GM18499 (cell line): Measurements from ENCODE around the gene MRPL40.

Experiments
- ATAC-seq: cut with Tn5 transposase; IDR thresholded peaks from one replicate; pipeline ENCODE4 v1.9.1; 2021; ENCODE audit warnings: moderate number of reproducible peaks; ENCODE audit not compliant: insufficient read depth, unreplicated experiment

The MRPL40 gene

DNA sequence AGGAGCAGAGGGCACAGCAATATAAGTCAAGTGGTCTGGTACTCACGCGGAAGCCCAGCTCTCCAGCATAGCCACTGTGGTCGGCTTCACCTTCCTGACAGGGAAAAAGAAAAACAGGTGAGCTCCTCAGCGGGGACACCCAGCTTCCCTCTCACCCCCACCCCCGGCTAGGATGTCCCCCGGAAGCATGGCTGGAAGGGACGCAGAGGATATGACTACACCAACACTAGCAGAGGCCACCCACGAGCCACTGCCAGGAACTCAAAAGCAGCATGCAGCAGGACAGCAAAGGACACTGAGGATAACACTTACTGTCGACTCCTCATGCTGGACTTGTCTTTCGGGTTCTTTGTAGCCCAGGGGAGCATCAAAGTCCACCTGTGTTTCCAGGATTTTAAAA lies 24.2 kb downstream of the MRPL40 start:
- no peak for ATAC-seq

DNA sequence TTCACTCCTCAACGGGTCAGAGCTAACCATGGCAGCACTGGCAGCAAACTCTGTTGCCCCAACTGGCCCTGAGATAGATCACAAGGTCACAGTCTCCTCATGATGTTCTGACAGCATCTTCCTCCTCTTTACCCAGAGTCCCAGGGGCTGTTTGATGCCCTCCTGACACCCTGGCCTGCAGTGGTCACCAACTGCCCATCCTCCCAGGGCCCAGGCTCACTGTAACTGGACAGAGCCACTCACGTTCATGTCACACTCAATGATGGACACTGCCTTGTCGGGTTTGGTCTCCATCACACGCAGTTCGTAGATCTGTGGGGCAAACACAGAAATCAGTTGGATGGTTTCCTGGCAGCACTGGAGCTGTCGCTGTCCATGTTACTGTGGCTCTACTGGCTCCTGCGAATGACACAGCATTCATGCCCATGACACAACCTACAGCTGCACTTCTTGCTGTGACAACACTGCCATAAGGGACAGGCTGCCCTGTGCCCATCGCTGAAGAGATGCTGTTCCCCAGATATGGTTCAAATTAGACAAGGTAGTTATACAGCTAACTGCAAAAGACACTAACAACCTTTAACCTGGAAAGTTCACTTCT lies 25.6 kb downstream of the MRPL40 start:
- ATAC-seq = no peak

DNA sequence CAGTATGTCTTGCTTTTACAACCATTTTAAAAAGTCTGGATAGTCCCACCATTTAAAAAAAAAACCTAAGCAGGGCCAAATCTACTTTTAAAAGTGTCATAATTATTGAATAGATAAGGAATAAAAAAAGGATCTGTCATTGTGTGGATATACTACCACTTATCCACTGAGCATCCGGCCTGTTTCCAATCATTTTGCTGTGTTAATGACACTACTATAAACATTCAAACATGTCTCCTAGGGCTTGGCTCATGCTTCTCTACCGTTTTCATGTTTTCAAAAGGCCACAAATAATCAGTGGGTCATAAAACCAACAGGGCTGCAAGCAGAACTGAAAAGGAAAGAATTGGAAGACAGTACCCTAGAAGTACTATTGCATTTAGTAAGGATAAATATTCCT lies 27.7 kb downstream of the MRPL40 start:
- ATAC-seq = no peak

DNA sequence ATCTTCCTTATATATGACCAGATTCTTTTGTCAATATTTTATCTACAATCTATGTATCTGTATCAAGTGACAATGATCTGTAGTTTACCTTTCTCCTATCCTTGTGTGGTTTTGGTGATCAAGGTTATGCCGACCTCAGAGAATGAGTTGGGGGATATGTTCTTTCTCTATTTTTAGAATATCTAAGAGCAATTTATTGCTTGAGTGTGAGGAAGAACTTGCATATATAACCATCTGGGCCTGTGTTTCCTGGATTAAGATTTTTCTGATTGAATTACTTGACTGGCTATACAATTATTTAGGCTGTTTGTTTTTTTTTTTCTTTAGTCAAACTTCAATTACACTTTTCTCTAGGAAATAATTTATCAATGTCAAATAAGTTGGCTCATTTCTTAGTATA lies 29.2 kb downstream of the MRPL40 start:
- ATAC-seq = no peak

DNA sequence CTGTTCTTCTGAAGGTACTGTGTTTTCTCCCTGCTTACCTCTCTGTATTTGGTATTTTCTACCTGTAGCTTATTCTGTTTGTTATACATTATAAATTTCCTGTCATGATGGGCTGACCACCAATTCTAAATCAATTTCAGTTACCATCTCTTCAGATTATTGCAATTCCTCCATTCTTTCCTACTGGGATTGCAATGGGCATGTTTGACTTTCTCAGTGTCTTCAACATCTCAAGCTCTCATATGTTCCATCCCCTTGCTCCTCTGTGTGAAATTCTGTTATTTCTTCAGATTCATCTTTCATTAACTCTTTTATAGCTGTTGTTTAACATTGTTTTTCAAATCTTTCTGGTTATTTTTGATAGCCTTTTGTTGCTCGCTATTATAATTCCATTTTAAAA lies 30.7 kb downstream of the MRPL40 start:
- no peak for ATAC-seq

DNA sequence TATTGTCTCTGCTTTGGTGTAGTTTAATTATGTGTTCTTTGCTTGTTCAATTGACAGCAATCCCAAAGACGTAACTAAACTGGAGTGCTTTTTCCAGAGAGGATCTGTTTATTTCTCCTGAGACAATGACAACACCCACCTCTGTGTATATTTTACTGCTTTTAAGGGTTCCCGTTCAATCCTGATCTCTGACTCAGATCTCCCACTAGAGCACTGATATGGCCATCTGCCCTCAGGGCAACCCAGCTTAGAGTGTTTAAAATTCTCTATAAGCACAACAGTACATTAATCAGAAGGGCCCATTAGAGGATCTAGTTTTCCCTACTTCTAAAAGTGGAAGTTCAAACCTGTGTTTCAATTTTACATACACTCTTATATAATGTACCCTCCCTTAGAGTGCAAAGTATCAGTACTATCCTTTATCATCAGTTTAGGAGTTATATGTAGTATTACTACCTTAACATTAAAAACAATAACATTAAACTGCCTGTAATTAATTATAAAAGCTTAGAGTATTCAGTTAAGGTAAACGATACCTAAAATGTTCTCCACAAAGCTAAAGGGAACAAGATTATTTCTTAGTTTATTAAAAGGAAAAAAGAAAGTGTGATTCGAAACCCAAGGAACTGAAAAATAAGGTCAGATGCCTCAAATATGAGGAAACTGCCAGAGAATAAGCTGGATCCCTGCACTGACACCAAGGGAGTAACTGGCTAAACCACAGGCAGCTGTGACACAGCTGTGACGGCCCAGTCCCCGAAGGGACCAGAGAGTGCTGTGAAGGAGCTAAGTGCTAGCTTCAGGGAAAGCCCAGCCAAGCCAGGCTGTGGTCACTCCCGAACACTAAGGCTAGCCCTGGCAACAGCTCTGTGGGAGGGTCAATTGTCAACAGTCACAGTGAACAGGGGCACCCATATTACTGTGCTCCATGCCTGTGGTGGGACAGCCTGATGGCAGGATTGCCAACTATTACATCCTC lies 31.4 kb downstream of the MRPL40 start:
- no peak for ATAC-seq

DNA sequence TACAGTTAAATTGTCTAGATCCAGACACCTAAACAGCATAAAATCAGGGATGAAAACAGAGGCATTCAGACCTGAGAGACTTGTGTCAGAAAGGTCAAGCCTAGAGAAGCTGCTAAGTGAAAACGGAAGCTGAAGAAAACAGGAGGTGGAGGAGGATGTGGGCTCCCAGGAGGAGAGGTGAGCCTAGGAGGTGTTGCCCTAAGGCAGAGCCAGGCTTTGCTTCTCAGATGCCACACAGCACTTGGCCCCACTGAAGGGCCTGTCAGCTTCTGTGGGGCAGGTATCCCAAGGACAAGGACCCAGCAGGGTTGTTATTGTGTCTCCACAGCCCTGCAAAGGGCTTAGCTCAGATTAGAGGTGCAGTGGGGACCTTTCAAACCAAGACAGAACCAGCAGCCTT lies 32.2 kb downstream of the MRPL40 start:
- no peak for ATAC-seq

DNA sequence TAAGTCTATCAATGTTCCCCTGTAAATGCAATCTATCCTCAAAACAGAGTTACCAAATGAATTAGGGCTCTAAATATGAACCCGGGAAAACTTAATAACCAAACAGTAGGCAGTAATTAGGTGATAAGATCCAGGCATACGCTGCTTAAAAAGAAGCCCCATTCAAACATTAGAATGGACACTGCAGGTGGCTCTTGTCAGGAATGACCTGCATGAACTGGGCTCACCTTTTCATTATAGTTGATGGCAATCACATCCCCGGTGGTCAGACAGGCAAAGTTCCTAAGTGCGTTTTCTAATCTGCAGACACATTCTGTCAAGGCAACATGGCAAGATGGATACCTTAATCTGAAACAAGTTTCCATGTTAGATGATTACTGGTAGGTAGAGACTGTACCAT lies 32.6 kb downstream of the MRPL40 start:
- no peak for ATAC-seq

DNA sequence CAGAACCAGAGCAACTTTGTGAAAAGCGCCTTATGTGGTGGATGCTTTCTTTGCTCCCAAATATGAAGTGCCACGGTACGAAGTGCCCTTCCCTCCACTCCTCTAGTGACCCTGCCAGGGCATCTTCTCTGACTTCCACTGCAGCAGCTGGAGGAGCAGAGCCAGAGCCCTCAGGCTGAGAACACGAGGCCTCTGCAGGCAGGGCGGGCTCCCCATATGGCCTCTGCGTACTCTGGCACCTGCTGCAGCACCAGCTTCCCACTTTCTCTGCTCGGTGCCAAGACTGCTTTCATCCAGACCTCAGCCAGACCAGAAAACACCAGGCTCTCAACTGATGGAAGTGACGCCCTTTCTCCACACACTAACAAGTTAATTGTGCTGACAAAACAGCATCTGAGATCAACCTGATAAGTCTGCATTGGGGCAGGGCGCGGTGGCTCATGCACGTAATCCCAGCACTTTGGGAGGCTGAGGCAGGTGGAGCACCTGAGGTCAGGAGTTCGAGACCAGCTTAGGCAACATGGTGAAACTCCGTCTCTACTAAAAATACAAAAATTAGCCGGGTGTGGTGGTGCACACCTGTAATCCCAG lies 33.9 kb downstream of the MRPL40 start:
- ATAC-seq = no peak

DNA sequence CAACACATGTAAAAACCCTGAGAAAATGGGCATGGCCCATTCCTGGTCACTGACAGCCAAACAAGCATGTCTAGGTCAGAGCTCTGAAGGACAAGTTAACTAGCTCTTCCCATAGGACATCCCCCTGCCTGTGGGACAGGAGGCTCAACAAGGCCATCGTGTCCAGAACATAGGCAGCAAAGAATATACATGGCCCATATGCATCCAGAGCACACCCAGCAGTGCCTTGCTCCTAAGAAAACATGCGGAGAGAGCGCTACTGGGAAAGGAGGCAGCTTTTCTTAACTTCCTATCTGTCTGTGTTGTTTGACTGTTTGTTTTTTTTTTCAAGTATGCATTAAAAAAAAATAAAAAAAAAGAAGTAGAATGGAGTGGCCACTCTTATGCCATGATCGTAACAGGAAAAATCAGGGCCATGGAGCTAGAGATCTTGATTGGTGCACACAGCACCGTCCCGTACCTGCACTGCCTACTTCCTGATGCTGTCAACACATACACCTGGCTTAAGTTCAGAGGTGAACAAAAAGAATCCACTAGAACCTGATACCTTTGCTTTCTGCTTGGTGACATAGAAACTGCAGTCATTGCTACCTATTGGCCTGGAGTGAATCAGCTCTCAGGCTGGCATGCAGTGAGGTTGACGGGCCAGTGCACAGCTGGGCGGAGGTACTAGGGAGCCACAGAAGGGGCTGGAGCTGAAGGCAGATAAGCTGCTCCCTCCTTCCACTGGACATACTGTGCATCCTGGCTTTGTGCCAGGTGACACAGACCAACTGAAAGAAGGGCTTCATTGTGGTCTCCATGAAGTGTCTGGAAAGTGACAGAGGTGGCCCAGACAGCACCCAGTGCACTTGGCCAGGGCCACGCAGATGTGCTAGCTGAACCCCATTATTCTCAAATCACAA lies 34.8 kb downstream of the MRPL40 start:
- no peak for ATAC-seq

DNA sequence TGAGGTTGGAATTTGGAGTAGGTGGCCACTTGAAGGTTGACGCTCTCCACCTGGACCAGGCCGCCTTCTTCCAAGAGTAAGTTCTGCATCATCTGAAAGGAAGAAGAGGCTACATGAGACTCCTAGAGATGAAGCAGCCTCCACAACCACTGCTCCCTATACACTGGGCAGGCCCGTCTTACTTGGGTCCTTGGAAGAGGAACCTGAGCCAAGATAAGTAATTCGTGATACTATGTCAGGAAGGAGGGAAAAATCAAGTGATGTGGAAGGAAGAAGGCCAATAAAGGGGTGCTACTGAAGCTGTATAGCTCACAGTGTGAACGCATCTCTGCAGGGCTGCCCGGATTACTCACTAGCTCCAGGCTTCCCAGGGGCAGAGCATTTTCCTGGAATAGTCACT lies 35.6 kb downstream of the MRPL40 start:
- ATAC-seq = no peak

DNA sequence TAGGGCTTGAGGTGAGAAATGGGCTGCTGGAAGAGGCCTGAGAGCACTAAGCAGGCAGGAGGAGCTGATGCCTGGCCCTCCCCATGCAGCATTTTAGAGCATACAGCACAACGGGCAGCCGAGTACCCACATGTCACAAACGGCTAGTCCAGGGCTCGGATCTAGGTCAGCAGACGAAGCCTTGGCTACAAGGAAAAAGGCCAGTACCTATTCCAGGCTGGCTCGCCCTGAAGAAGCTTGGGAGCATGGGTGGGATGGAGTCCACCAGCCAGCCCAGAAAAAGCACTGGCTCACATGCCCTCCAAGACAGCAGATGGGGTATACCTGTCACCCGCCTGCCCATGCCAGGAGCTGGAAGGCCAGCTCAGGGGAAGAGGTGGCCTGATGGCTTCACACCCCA lies 37.1 kb downstream of the MRPL40 start:
- ATAC-seq = no peak

DNA sequence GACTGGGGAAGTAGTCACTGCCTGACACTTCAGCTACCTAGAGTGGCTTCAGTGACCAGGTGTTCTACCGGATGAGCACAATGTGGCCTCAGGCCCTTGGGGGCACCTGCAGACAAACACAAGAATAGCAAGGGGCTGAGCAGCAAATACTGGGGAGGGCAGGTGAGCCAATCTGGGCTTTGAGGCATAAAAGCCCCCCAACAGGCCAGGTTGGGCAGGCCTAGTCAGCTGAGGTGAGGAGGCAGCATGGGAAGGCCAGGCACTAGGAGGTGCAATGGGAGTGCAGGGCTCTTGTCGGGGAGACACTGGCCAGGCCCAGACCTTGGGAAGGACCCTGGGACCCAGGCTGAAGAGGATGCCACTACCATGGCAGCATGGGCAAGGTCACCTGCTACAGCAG lies 37.7 kb downstream of the MRPL40 start:
- ATAC-seq = no peak

DNA sequence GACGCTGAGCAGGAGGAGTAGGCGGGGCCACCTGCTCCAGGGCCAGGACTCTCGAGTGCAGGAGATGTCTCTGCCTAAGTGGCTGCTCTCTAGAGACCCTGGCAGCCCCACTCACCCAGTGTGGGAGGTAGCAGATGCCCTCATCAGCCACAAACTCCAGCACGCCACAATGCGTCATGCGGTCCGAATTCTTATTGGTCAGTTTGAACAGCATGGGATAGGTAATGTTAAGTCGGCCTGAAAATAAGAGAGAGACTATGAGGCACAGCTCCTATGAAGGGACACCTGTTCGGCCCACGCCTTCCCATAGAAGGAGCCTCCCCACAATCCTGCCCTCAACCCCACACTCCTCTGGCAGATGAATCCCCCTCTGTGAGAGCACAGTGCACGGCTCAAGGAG lies 39.2 kb downstream of the MRPL40 start:
- ATAC-seq = no peak

DNA sequence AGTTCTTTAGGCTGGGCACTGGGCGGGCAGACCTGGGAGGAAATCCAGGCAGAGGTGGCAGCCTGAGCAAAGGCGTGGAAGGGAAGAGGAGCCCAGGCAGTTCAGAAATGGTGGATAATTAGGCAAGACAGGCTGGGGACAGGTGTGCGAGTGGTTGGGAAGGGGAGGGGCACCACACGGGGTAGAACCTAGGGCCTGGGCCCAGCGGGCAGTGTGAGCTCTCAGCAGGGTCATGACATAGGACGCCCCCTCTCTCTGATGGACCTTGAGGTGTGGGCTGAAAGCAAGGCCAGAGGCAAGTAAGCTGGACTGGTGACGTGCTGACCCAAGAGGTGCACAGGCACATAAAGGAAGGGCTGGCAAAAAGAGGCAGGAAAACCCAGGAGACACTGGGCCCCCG lies 39.9 kb downstream of the MRPL40 start:
- ATAC-seq = no peak

DNA sequence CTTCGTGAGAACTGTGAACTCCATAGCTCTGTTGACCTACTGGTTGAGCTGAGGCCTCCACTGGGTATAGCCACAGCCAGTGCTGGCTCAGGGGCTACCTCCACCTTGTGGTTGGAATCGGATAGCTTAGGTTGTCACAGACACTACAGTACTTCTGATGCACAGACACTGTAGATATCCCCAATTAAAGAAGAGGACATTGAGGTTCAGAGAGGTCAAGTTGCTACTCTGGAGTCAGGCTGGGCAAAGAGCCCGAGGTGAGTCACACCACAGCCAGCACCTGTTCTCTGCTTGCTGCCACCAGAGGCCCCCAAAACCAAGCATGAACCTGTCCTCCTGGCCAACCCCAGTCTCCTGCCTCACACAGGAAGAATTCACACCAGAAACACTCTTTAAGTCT lies 41.2 kb downstream of the MRPL40 start:
- ATAC-seq = no peak

DNA sequence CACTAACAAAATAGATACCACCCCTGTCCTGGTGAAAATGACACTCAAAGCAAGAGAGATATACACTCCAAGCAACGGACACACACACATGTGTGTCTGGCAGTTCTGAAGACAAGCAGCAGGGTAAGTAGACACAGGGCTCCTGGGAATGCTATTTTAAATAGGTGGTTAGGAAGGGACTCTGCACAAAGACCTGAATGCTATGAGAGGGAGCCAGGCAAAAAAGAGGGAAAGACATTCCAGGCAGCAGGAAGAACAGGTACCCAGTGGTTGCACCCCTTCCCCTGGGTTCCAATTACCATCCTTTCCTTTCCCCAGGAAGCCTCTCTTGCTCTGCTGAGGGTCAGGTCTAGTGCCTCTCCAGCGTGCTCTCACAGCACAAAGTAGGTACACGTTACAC lies 43.7 kb downstream of the MRPL40 start:
- no peak for ATAC-seq

DNA sequence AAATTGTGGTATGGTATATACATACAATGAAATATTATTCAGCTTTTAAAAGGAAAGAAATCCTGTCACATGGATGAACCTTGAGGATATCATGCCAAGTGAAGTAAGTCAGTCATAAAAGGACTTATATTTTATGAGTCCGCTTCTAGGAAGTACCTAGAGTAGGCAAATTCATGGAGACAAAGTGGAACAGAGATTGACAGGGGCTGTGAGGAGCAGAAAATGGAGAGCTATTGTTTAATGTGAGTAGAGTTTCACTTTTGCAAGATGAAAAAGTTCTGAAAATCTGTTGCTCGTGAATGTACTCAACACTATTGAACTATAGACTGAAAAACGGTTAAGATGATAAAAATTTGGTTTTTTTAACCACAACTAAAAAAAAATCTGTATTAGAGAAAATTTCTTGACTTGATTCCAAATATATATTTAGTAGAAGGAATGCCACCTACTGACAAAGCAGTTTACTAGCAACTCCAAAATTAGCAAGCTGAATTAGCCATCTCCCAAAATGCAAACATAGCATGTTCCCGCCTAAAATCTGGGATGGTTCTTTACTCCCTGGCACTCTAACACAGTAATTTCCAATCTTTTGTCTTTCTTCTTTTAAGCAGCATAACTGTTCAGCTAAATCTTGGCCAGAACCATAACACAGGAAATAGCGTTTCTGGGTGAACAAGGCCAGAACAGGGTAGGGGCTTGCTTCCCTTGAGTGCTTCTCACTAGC lies 45.1 kb downstream of the MRPL40 start:
- ATAC-seq = no peak

DNA sequence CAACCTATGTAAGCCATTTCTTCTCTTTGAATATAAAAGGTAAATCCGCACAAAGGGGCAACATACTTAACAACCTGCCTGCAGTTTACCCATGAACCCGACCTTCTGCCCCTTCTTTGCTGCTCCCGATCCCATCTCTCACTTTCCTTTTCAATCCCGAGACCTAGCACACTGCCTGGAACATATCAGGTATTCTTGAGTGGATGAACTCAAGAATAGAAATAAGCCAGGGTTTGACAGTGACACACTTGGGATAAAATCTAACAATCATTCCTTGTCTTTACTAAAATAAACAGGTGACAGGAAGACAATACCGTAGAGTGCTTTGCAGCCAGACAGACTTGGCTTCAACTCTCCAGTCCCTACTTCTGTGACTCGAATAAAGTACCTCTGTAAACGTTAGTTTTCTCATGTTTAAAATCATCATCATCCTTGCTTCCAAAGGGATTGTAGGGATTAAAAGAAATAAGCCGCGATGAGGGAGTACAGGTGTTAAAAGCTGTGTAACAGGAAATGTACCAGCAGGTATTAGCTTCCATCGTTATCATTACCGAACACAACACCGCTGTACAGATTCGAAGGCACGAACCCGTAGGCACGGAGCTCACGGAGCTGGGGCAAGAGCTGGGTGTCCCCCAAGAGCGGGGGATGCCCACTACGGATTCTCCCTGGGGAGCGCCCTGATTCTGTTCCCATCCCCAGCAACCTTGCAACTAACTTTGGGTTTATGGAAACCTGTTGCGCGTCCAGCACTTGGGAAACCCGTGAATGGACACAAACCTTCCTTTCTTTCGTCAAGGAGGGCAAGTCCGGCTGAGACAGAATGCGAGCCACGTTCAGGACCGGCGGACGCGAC lies 45.9 kb downstream of the MRPL40 start:
- ATAC-seq = no peak
